ENCODE measurements around the gene SPRR3. TPM values are rescaled to one million over a fixed set of nuclear protein-coding genes. Genes with fewer than 3 reads are reported as not detected.

SPRR3 gene
- not detected for total RNA-seq

DNA sequence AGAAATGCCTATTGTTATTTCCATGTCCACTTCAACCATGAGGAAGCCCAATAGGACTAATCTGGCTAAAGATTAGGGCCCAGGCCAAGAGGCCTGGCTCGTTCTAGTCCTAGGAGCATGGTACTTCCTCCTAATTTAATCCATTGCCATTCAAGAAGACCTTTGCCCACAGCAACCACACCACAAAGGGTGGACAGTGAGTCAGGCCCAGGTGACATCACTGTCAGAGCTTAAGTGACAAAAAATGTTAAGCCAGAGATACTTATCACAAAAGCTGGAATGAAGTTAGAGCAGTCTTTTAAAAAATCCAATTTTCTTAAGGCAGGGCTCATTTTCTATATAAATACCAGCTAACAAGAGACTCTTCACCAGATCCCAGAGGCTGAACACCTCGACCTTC is at the start of gene SPRR3:
Gene SPRR3, plus strand, starts transcription at position 368 of the 400 bp plus-strand sequence. CDS start 1,272 bp downstream, outside the sequence.
- TF ChIP-seq POLR2AphosphoS5 (IDR thresholded peaks at IDR 0.05): no peak
- no peak for TF ChIP-seq POLR2A (IDR thresholded peaks at IDR 0.05)
- TF ChIP-seq, protein P1, sequence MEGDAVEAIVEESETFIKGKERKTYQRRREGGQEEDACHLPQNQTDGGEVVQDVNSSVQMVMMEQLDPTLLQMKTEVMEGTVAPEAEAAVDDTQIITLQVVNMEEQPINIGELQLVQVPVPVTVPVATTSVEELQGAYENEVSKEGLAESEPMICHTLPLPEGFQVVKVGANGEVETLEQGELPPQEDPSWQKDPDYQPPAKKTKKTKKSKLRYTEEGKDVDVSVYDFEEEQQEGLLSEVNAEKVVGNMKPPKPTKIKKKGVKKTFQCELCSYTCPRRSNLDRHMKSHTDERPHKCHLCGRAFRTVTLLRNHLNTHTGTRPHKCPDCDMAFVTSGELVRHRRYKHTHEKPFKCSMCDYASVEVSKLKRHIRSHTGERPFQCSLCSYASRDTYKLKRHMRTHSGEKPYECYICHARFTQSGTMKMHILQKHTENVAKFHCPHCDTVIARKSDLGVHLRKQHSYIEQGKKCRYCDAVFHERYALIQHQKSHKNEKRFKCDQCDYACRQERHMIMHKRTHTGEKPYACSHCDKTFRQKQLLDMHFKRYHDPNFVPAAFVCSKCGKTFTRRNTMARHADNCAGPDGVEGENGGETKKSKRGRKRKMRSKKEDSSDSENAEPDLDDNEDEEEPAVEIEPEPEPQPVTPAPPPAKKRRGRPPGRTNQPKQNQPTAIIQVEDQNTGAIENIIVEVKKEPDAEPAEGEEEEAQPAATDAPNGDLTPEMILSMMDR (IDR thresholded peaks at IDR 0.05): no peak
- no peak within 1 kb of the TSS for H3K27ac ChIP-seq
- 81% methylated on average over 2 of the region's 2 CpGs for WGBS
- no peak within 1 kb of the TSS for H3K4me3 ChIP-seq
- no peaks in the 10 kb centered on the region for H3K9me3 ChIP-seq
- no peaks in the 10 kb centered on the region for H3K36me3 ChIP-seq
- no peak for DNase-seq (ENCODE audit: low spot score)
- no peaks in the 10 kb centered on the region for H3K4me1 ChIP-seq (replicated peaks)
- no peaks in the 10 kb centered on the region for H3K27me3 ChIP-seq (replicated peaks; ENCODE audit: insufficient read depth)
- intact Hi-C loops (cut with DNase I): no loop called here

GRCh38 chr1:152953761-152954160 is 47.8 kb upstream of the SPRR3 start:
- no peaks in the 10 kb centered on the region for H3K9me3 ChIP-seq
- TF ChIP-seq POLR2AphosphoS5 (IDR thresholded peaks at IDR 0.05): no peak
- TF ChIP-seq, protein P1 (IDR thresholded peaks at IDR 0.05): no peak
- TF ChIP-seq POLR2A (IDR thresholded peaks at IDR 0.05): no peak
- H3K36me3 ChIP-seq: no peaks in the 10 kb centered on the region
- H3K4me3 ChIP-seq: no peak overlapping the region
- H3K27me3 ChIP-seq (replicated peaks; ENCODE audit: insufficient read depth): no peaks in the 10 kb centered on the region
- no peak for DNase-seq (ENCODE audit: low spot score)
- intact Hi-C loops (cut with DNase I): no loop called here
- WGBS: 63% methylated on average over 7 of the region's 7 CpGs
- no peaks in the 10 kb centered on the region for H3K4me1 ChIP-seq (replicated peaks)
- no peak overlapping the region for H3K27ac ChIP-seq

GRCh38 chr1:152954436-152954835 is 47.1 kb upstream of the SPRR3 start:
- intact Hi-C loops (cut with DNase I): no loop called here
- no peak for DNase-seq (ENCODE audit: low spot score)
- Histone ChIP-seq H3K36me3 (no peaks in the 10 kb centered on the region), H3K27ac (no peak overlapping the region), H3K4me1 (replicated peaks) (no peaks in the 10 kb centered on the region), H3K4me3 (no peak overlapping the region), H3K27me3 (replicated peaks; ENCODE audit: insufficient read depth) (no peaks in the 10 kb centered on the region), H3K9me3 (no peaks in the 10 kb centered on the region)
- WGBS: 82% methylated on average over 6 of the region's 6 CpGs
- no peak for TF ChIP-seq POLR2AphosphoS5 (IDR thresholded peaks at IDR 0.05)
- TF ChIP-seq POLR2A (IDR thresholded peaks at IDR 0.05): no peak
- TF ChIP-seq, protein P1 (IDR thresholded peaks at IDR 0.05): no peak

DNA sequence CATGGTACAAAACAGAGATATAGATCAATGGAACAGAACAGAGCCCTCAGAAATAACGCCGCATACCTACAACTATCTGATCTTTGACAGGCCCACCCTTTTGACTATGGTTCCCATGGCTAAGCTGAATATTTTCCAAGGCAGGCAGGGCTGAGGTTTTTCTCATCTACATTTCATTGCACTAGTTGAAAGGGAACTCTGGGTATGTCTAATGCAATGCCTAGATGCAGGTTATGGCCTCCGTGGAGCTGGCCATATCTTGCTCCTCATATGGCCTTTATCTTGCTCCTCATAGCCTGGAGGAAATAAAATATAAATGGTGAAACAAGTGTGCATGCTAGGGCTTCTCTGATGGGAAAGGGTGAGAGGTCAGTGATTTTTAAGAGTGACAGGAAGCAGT is 44.0 kb upstream of the SPRR3 start:
- DNase-seq (ENCODE audit: low spot score): no peak
- H3K27me3 ChIP-seq (replicated peaks; ENCODE audit: insufficient read depth): no peaks in the 10 kb centered on the region
- intact Hi-C loops (cut with DNase I): no loop called here
- TF ChIP-seq POLR2A (IDR thresholded peaks at IDR 0.05) (no peak), POLR2AphosphoS5 (IDR thresholded peaks at IDR 0.05) (no peak)
- TF ChIP-seq, protein P1 (IDR thresholded peaks at IDR 0.05): no peak
- no peaks in the 10 kb centered on the region for H3K4me1 ChIP-seq (replicated peaks)
- WGBS: 87% methylated on average over 3 of the region's 3 CpGs
- no peak overlapping the region for H3K27ac ChIP-seq
- no peaks in the 10 kb centered on the region for H3K9me3 ChIP-seq
- H3K4me3 ChIP-seq: no peak overlapping the region
- no peaks in the 10 kb centered on the region for H3K36me3 ChIP-seq

DNA sequence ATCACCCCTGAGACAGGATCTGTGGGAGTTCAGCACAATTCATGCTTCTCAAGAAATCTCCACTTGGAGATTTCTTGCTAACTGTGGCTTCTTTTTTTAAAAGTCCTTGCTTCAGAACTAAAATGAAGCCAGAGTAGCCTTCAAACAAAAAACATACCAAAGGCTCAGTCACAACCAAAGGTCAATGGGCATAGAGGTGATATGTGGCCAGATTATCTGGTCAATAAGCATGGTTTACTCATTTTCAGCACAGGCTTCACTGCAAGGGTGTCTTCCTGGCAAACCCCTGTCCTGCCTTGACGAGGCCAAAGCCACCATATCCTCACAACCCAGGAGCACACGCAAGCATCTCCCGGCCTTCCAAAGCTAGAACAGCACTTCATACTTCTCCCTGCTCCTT is 42.3 kb upstream of the SPRR3 start:
- no peaks in the 10 kb centered on the region for H3K36me3 ChIP-seq
- no peak overlapping the region for H3K4me3 ChIP-seq
- no peaks in the 10 kb centered on the region for H3K9me3 ChIP-seq
- intact Hi-C loops (cut with DNase I): no loop called here
- no peak for DNase-seq (ENCODE audit: low spot score)
- WGBS: 88% methylated on average over 3 of the region's 3 CpGs
- H3K27ac ChIP-seq: no peak overlapping the region
- TF ChIP-seq, protein P1 (IDR thresholded peaks at IDR 0.05): no peak
- TF ChIP-seq POLR2A (IDR thresholded peaks at IDR 0.05) (no peak), POLR2AphosphoS5 (IDR thresholded peaks at IDR 0.05) (no peak)
- H3K27me3 ChIP-seq (replicated peaks; ENCODE audit: insufficient read depth): no peaks in the 10 kb centered on the region
- H3K4me1 ChIP-seq (replicated peaks): no peaks in the 10 kb centered on the region

All from prostate gland (tissue), 2 donors.